NCI-H2029 treated with DMSO at 0.1 percent for 48 hours (cell line): ENCODE measurements around the gene NDFIP1.

Experiments used
- DNase-seq: peaks from one replicate; lab custom pipeline; 2025; lab: John Stamatoyannopoulos, UW

Gene NDFIP1

GRCh38 chr5:142119051-142119625 lies 10.6 kb downstream of the NDFIP1 start:
- no peak for DNase-seq

DNA sequence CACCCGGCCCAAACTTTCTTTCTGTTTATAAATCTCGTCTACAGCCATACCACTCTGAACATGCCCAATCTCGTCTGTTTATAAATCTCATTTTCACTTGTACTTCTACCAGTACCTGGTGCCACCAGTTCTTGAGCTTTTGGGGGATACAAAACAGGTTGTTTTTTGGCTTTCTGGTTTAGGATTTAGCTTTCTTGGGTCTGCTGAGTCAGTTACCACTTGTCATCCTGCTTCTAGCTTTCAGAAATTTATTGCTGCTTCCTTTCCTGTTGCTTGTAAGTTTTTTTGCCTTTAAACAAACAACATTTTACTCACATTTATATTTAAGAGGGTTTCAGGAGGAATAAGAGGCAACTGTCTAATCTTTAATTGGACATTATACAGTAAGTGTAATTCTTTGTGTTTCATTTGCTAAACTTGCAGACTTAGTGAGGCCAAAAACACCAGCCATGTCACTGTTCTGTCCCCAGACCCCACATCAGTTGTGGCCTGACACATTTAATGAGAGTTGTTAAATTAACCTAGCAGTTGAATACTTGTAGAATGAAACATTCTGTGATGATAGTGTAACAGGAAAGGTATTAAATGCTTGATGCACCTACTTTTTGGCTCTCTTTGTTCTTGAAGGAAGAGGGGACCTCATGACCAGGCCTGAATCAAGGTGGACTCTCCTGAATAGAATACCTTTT lies 11.8 kb downstream of the NDFIP1 start:
- no peak for DNase-seq

GRCh38 chr5:142122121-142122520 lies 13.5 kb downstream of the NDFIP1 start:
- no peak for DNase-seq

DNA sequence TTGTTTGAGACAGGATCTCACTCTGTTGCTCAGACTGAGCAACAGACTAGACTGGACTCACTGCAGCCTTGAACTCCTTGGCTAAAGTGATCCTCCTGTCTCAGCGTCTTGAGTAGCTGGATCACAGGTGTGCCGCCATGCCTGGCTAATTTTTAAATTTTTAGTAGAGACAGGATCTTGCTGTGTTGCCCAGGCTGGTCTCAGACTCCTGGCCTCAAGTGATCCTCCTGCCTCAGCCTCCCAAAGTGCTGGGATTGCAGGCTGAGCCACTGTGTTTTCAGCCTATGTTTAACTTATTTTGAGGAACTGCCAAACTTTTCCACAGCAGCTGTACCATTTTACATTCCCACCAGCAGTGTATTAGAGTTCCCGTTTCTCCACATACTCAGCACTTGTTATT lies 16.8 kb downstream of the NDFIP1 start:
- no peak for DNase-seq

DNA sequence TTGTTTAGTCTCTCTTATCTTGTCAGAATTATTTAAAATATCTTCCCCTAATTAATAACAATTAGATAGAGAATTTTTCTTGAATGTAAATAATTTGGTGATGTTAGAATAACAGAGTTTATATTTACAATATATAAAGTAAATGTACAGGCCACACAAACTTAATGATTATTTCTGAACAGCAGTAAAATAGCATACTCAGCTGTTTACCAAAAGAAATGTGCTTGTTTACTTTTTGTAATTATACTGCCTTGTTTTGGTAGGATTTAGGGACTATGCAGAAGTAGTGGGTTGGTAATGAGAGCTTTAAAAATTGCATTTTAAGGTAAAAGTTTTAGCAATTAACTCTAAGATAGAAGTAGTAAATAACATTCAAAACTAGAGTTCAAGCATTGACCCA lies 17.4 kb downstream of the NDFIP1 start:
- DNase-seq = no peak

DNA sequence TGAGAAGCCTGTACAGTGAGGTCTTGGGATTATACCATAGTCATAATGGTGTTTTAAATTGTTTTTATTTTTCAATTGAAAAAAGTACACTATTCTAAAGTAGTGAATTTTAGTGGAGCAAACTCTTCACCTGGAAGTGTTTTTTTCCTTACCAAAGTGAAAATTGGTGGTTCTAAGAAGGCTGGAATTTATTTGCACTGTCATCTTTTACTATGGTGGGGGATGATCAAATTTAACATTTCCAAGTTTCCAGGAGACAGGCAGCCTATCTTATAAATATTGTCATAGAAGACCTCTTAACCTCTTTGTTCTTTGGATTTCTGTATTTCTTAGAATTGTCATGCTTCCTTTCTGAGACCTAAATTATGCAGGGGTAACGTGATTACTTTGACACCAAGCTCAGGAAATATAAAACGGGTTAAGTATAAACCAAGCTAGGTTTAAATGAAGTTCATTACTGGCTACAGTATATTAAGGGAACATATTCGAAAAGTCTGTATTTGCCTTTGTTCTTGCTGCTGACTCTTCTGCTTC lies 20.2 kb downstream of the NDFIP1 start:
- no peak for DNase-seq

DNA sequence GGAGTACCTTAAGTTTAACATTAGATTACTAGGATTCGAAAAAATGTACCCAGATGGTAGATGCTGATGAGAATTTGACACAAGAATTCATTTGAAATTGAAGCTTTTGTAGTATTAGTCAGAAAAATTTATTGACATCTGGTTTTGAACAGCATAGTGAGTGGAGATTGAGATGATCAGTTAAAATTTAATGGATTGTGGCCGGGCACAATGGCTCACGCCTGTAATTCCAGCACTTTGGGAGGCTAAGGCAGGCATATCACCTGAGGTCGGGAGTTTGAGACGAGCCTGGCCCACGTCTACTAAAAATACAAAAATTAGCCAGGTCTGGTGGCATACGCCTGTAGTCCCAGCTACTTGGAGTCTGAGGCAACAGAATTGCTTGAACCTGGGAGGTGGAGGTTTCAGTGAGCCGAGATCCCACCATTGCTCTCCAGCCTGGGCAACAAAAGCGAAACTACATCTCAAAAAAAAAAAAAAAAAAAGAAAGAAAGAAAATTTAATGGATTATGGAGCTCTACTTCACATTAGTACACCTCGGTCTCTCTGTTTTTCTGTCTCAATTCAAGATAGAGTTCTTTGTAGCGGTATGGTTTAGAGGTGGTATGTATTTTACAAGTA lies 21.0 kb downstream of the NDFIP1 start:
- no peak for DNase-seq

GRCh38 chr5:142131394-142131793 lies 22.8 kb downstream of the NDFIP1 start:
- no peak for DNase-seq

GRCh38 chr5:142132916-142133315 lies 24.3 kb downstream of the NDFIP1 start:
- DNase-seq = no peak

GRCh38 chr5:142133330-142134206 lies 25.0 kb downstream of the NDFIP1 start:
- no peak for DNase-seq

- no peak for DNase-seq
Observed at GRCh38 chr5:142134331-142135010, 25.9 kb downstream of the NDFIP1 start.

- no peak for DNase-seq
Observed at GRCh38 chr5:142141463-142141862, 32.9 kb downstream of the NDFIP1 start.

DNA sequence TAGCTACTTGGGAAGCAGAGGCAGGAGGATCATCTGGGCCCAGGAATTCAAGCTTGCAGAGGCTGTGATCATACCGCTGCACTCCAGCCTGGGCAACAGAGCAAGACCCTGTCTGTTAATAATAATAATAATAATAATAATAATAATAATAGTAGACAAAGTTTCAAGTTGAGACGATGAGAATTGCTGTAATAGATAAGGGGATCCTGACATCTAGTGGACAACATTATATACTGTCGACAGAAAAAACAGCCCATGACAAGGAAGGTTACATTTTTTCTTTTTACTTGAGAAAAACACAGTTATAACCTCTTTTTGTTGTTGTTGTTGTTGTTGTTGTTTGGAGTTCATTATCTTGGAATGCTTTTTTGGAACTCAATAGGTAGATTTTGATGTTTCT lies 35.3 kb downstream of the NDFIP1 start:
- DNase-seq = no peak

DNA sequence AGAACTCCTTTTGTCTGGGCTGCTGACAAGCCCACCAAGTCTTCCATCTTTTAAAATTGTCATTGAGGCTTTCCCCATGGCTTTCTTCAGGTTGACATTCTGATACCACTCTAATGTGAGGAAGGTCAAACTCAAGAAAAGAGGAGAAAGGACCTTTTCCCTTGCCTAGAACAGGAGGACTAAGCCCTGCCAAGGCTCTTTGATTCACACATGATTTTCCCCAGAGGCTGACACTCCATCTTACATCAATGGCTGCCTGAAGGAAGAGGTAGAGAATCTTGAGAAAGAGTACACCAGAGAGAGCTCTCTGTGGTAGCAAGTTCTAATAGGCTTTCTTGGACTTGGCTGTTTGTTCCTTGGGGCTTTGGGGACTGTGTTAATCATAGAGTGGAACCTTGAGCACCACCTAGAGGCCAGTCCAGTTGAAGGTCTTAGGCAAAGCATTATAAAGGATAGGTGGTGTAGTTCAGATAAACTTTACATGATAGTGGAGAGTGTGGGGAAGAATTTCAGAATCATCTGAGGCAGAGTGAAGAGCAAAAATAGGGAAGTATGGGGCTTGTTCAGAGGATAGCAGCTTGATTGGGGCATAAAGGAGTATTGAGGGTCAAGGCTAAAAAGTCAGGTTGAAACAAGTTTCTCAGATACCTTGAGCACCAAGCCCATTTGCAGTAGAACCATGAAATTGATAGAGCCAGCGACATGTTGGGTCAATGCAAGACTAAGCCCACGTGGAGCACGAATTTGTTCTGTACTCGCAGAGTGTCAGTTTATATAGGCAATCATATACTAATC lies 36.7 kb downstream of the NDFIP1 start:
- DNase-seq = peak; percentile 57

DNA sequence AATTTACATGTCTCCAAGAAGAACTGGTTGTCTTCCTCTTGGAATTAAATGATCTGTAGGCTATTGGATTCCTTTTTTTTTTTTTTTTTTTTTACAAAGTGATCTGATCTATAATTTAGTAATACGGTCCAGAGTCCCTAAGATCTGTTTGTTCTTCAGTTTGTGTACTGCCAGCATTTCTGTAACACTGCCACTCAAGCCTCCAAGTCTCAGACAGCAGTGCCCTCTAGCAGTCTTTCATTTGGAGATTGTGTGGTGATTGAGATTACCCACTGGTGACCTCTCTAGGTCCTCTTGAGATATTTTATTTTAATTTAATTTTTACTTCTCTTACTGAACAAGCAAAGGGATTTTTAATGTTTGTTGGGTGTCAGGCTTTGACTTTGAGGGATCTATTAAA lies 40.8 kb downstream of the NDFIP1 start:
- DNase-seq = no peak

DNA sequence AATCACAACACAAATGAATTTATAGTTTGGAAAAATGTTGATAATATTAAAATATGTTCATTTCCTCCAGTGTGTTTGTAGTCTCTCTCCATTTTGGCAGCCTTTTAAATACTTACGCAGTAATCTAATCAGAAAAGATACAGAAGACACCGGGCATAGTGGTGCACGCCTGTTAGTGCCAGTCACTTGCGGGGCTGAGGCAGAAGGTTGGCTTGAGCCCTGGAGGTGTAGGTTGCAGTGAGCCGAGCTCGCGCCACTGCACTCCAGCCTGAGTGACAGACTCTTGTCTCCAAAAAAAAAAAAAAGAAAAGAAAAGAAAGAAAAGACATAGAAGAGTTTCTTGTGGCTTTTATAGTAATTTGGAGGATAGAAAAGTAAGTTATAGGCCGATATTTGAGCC lies 41.9 kb downstream of the NDFIP1 start:
- no peak for DNase-seq

- DNase-seq = peak; percentile 45
Observed at GRCh38 chr5:142151436-142152383, 43.1 kb downstream of the NDFIP1 start.

- no peak for DNase-seq
Observed at GRCh38 chr5:142152384-142152732, 43.8 kb downstream of the NDFIP1 start.

GRCh38 chr5:142153674-142154448 lies 45.3 kb downstream of the NDFIP1 start:
- no peak for DNase-seq
